Fibroblast of lung (primary cell): ENCODE data around the gene MAML2.

Source experiments
- EZH2 ChIP-seq: IDR thresholded peaks from 2 replicates; pipeline ENCODE4 v1.5.1; 2012; ENCODE audit warnings: low read length, control low read depth, mild to moderate bottlenecking; ENCODE audit errors: missing control alignments
- TF ChIP-seq, protein P1 (sequence below), 2 donors: IDR thresholded peaks in 1 of 2; conservative IDR thresholded peaks in 1 of 2; 1 replicate in 1 of 2; 2 replicates in 1 of 2; pipeline ENCODE4 v1.5.1; 2011 to 2012; ENCODE audit warnings: low read length in 2 of 2, control low read depth in 1 of 2, inconsistent platforms in 1 of 2, low read depth in 1 of 2, mild to moderate bottlenecking in 1 of 2

GRCh38 chr11:96187822-96188221 lies 155.2 kb downstream of the MAML2 start:
- TF ChIP-seq, protein P1, sequence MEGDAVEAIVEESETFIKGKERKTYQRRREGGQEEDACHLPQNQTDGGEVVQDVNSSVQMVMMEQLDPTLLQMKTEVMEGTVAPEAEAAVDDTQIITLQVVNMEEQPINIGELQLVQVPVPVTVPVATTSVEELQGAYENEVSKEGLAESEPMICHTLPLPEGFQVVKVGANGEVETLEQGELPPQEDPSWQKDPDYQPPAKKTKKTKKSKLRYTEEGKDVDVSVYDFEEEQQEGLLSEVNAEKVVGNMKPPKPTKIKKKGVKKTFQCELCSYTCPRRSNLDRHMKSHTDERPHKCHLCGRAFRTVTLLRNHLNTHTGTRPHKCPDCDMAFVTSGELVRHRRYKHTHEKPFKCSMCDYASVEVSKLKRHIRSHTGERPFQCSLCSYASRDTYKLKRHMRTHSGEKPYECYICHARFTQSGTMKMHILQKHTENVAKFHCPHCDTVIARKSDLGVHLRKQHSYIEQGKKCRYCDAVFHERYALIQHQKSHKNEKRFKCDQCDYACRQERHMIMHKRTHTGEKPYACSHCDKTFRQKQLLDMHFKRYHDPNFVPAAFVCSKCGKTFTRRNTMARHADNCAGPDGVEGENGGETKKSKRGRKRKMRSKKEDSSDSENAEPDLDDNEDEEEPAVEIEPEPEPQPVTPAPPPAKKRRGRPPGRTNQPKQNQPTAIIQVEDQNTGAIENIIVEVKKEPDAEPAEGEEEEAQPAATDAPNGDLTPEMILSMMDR (conservative IDR thresholded peaks at IDR 0.05 in 1 of 2, IDR thresholded peaks at IDR 0.05 in 1 of 2; ENCODE audit: low read depth in 1 of 2, low read length in 2 of 2): no peak
- TF ChIP-seq EZH2: no peak
